Measurements from ENCODE around the gene TRIM32.

- TF ChIP-seq POLR2A (IDR thresholded peaks at IDR 0.05) (no peak), CTCF (IDR thresholded peaks at IDR 0.05) (no peak)
Measured at GRCh38 chr9:116689486-116690032, 2.5 kb downstream of the TRIM32 start.
